Smooth muscle cell of the umbilical artery (primary cell): ENCODE results near the gene RBKS. TPM values are rescaled to one million over a fixed set of nuclear protein-coding genes. Genes with fewer than 3 reads are reported as not detected.

Experiments used
- total RNA-seq: library from RNA; depleted of rRNA; stranded (reverse); fragments of >200 nt; gene quantifications from 2 replicates; pipeline ENCODE4 v1.2.3, GENCODE V29; 2014

The RBKS gene
- 0.69 and 1.5 TPM in 2 replicates for total RNA-seq

DNA sequence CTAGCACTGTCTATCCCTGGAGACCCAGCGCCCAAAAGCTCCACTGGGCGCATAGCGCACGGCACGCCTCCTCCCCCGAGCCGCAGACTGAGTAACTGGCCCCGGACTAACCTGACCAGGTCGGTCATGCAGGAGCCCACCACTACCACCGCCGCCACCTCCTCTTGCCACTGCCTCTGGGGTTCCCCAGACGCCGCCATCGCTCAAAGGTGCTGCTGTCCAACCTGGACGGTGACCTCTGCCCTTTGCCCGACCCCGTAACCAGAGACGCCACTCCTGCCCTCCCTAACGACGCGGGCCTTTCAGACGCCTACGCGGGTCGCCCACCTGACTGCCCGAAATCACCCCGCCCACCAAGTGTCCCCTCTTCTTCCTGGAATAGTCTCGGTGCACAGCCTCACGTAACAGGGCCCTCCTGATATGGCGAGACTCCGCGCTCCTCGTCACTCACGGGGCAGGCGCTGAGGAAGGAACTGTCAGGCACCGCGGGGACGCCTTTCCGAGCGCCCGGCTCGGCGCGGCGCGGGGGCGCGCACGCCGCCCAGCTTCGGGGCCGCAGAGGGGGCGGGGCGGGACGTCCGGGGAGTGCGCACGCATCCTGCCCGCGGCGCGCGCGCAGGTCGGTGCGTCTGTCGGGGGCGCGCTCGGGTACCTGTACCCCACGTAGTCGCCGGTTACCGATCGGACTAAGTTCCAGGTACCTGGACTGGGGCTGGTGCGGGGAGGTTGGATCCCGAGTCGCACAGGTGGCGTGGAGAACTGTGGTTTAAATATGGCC, at the start of gene RBKS, which contains the start of gene BABAM2:
RBKS (minus strand) TSS at position 242 of the 778 bp plus-strand sequence; CDS start at position 200, 42 bp downstream.
BABAM2 (plus strand) TSS at position 584 of the 778 bp plus-strand sequence. CDS start 3,828 bp downstream, outside the sequence.

DNA sequence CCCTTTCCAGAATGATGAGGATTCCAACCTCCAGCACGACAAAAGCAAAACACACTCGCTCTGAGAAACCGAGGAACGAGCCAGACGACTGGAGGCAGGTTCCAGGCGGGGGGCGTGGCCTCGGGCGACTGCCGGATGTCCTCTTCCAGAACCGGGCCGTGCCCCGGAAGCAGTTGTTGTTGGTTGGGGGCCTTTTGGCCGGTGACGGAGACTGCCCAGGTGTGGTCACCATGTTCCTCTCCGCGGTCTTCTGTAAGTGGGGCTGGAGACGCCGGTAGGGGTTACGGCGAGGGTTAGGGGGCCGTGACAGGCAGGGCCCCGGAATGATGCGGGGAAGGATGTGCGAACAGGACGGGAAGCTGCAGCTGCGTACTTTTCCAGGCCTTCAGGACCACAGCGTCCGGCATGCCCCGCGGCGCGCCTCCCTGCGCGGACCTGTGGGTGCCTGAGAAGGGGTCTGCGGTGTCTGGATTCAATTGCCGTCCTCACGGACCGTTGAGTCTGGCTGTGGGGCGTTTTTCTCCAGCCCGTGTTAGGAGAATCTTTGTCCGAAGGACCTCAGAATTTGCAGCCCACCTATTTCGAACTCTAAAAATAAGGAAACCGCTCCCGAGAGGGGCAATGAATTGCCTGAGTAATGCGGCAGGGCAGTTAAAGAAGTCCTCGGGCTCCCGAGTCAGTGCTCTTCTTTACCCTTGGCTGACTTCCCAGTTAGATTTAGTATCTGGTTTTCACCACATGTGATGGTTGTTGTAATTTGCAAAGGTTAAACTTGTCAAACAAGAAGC, 118.4 kb downstream of the RBKS start, which contains the start of gene MRPL33:
MRPL33 (plus strand) TSS at position 172 of the 788 bp plus-strand sequence; CDS start at position 231, 59 bp downstream.

Other genes starting within 250 kb of the RBKS start
- gene SUPT7L, start 226.8 kb downstream of the RBKS start, total RNA-seq = 17.0 and 25.2 TPM in 2 replicates
- 29.7 and 30.5 TPM in 2 replicates for gene SLC4A1AP, start 226.5 kb downstream of the RBKS start, total RNA-seq
- gene MRPL33, start 118.7 kb downstream of the RBKS start, total RNA-seq = 73.6 and 75.2 TPM in 2 replicates
- 17.3 and 19.6 TPM in 2 replicates for gene BABAM2, start 342 bp upstream of the RBKS start, total RNA-seq